ENCODE measurements around the gene CTNNAL1. TPM values are rescaled to one million over a fixed set of nuclear protein-coding genes. Genes with fewer than 3 reads are reported as not detected.
"Not testable (repeated sequence)": the region's sequence is repeated elsewhere in the genome, so short reads cannot be mapped to it uniquely, and the experiment has no call there.

The CTNNAL1 gene
- total RNA-seq, 1 donor from 2014 or later = 25.9 TPM

DNA sequence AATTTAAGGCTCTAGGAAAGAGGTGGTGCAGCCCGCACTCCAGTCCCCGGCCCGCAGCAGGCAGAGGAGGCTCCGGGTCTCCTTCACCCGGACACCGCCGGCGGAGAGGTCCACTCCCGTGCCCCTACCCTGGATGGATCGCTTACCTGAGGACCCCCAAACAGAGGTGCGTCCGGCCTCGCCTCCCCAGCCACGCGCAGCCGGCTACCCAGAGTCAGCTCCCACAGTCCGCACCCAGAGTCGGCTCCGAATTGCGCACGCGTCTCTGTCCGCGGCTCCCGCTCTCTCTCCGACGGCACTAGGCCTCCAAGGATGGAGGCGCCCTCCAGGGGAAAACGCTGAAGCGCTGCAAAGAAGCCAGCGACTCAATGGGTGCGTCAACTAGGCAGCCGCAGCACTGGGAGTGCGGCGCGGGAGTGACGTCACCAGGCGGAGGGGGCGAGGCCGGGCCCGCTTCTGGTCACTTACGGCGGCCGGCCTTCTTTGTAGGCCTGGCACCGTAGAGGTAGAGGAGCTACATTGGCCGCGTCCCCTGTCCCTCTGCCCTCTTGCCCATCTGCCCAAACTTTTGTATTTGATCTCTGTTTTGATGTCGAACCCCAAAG lies 79.5 kb downstream of the CTNNAL1 start, which contains the start of gene ELP1:
Gene ELP1, minus strand, starts transcription at position 407 of the 605 bp plus-strand sequence. CDS start 2,978 bp downstream, outside the sequence.
- peaks cover 34% of the 10 kb centered on the region for H3K4me1 Mint-ChIP-seq (ENCODE audit: low read depth)
- no peaks in the 10 kb centered on the region for H3K9me3 Mint-ChIP-seq (ENCODE audit: low read depth)
- TF ChIP-seq, protein P1, sequence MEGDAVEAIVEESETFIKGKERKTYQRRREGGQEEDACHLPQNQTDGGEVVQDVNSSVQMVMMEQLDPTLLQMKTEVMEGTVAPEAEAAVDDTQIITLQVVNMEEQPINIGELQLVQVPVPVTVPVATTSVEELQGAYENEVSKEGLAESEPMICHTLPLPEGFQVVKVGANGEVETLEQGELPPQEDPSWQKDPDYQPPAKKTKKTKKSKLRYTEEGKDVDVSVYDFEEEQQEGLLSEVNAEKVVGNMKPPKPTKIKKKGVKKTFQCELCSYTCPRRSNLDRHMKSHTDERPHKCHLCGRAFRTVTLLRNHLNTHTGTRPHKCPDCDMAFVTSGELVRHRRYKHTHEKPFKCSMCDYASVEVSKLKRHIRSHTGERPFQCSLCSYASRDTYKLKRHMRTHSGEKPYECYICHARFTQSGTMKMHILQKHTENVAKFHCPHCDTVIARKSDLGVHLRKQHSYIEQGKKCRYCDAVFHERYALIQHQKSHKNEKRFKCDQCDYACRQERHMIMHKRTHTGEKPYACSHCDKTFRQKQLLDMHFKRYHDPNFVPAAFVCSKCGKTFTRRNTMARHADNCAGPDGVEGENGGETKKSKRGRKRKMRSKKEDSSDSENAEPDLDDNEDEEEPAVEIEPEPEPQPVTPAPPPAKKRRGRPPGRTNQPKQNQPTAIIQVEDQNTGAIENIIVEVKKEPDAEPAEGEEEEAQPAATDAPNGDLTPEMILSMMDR (IDR thresholded peaks at IDR 0.05) = peak; percentile 68
- peak within 1 kb of the TSS; percentile 98 for H3K4me3 Mint-ChIP-seq (ENCODE audit: unreplicated experiment)
- peak within 1 kb of the TSS; percentile 98 for H3K27ac Mint-ChIP-seq (ENCODE audit: unreplicated experiment)
- DNase-seq (ENCODE audit: low spot score) = peak; percentile 97
- peaks cover 6% of the 10 kb centered on the region for H3K36me3 Mint-ChIP-seq (ENCODE audit: low read depth)
- H3K27me3 Mint-ChIP-seq (ENCODE audit: low read depth) = no peaks in the 10 kb centered on the region

DNA sequence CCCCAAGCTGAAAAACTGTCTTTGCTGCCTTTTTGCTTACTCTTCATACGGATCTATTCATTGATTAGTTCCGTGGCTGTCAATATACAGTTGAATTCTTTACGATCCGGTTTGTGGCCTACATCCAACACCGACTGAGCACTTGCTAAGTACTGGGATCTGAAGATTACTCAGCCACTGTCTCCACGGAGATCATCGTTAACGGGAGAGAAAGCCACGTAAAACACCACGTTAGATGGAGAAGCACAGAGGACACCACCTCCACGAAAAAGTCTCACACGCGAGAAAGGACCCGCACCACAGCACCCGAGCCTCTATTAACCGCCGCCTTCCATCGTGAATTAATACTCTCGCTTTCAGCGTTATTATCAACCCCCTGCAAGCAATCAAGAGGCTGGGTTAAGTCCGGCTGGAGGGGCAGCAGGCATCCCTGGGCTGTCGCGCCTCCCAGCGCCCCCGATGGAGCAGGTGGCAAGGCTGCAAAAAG lies 80.0 kb downstream of the CTNNAL1 start:
- Mint-ChIP-seq H3K27me3 (ENCODE audit: low read depth) (no peaks in the 10 kb centered on the region), H3K4me3 (ENCODE audit: unreplicated experiment) (peak overlapping the region; percentile 98), H3K36me3 (ENCODE audit: low read depth) (peaks cover 9% of the 10 kb centered on the region), H3K4me1 (ENCODE audit: low read depth) (peaks cover 34% of the 10 kb centered on the region), H3K9me3 (ENCODE audit: low read depth) (no peaks in the 10 kb centered on the region), H3K27ac (ENCODE audit: unreplicated experiment) (peak overlapping the region; percentile 98)
- TF ChIP-seq, protein P1 (IDR thresholded peaks at IDR 0.05) = no peak
- DNase-seq (ENCODE audit: low spot score) = no peak

DNA sequence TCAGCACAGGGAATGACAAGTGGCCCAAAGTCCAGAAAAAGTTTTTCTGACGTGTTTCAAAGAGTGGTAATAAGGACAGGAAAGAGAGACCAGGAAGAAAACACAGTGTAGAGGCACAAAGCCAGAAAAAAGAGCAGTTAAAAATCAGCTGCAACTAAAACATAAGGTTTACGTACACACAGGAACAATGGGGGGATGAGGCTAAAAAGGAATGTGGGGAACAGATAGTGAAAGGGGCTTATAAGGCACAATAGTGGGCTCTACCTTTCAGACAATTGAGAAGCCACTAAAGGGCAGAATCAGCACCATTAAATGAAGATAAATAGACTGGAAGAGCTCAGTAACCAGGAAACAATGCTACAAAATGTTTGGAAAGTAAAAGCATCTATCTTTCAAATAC lies 84.9 kb downstream of the CTNNAL1 start:
- Mint-ChIP-seq H3K4me3 (ENCODE audit: unreplicated experiment) (no peak overlapping the region), H3K27ac (ENCODE audit: unreplicated experiment) (no peak overlapping the region), H3K9me3 (ENCODE audit: low read depth) (no peaks in the 10 kb centered on the region), H3K27me3 (ENCODE audit: low read depth) (no peaks in the 10 kb centered on the region), H3K4me1 (ENCODE audit: low read depth) (peaks cover 19% of the 10 kb centered on the region), H3K36me3 (ENCODE audit: low read depth) (peaks cover 36% of the 10 kb centered on the region)
- TF ChIP-seq, protein P1 (IDR thresholded peaks at IDR 0.05) = no peak
- DNase-seq (ENCODE audit: low spot score) = no peak

DNA sequence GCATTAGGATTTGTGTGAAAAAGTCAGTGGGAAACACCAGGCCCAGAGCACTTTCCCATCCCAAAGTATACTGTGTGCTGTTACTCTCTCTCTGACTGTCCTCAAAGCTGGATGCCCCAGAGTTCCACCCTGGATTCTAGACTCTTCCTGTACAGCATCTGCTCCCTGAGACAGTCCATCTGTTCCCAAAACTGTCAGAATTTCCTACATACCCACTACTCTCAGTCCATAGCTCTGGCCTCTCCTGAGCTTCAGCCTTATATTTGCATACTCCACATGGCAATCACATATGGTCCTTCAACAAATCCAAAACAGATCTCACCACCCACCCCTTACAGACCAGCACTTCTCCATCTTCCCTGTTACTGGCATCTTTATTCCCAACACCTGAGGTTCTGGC lies 88.8 kb downstream of the CTNNAL1 start:
- no peak overlapping the region for H3K27ac Mint-ChIP-seq (ENCODE audit: unreplicated experiment)
- H3K9me3 Mint-ChIP-seq (ENCODE audit: low read depth) = no peaks in the 10 kb centered on the region
- H3K27me3 Mint-ChIP-seq (ENCODE audit: low read depth) = no peaks in the 10 kb centered on the region
- no peaks in the 10 kb centered on the region for H3K4me1 Mint-ChIP-seq (ENCODE audit: low read depth)
- peaks cover 41% of the 10 kb centered on the region for H3K36me3 Mint-ChIP-seq (ENCODE audit: low read depth)
- no peak for DNase-seq (ENCODE audit: low spot score)
- no peak overlapping the region for H3K4me3 Mint-ChIP-seq (ENCODE audit: unreplicated experiment)
- TF ChIP-seq, protein P1 (IDR thresholded peaks at IDR 0.05) = no peak

DNA sequence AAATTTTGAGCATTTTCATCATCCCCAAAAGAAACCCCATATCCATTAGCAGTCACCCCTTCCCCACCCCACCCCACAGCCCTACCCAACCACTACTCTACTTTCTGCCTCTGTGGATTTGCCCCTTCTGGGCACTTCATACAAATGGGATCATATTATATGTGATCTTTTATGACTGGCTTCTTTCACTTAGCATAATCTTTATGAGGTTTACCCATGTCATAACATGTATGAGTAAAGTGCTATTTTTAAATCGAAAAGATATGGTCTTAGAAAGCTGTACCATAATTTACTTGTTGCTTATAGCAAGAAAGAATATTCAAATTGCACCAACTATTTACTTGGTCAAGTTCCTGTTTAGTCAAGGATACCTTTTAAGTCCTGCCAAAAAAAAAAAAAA lies 92.1 kb downstream of the CTNNAL1 start:
- DNase-seq (ENCODE audit: low spot score) = no peak
- no peaks in the 10 kb centered on the region for H3K9me3 Mint-ChIP-seq (ENCODE audit: low read depth)
- no peaks in the 10 kb centered on the region for H3K4me1 Mint-ChIP-seq (ENCODE audit: low read depth)
- H3K36me3 Mint-ChIP-seq (ENCODE audit: low read depth) = peaks cover 35% of the 10 kb centered on the region
- H3K4me3 Mint-ChIP-seq (ENCODE audit: unreplicated experiment) = no peak overlapping the region
- TF ChIP-seq, protein P1 (IDR thresholded peaks at IDR 0.05) = no peak
- H3K27ac Mint-ChIP-seq (ENCODE audit: unreplicated experiment) = no peak overlapping the region
- no peaks in the 10 kb centered on the region for H3K27me3 Mint-ChIP-seq (ENCODE audit: low read depth)

DNA sequence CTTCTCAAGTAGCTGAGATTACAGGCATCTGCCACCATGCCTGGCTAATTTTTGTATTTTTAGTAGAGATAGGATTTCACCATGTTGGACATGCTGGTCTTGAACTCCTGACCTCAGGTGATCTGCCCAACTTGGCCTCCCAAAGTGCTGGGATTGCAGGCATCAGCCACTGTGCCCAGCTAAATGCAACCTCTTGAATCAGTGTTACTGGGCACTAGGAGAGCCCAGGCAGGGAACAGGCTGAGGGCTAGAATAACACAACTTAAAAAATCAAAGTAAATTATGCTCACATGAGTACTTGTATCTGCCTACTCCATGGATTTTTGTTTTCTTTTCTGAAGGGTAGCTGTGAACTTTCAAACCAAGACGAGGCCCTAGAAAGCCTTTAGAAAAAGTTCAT lies 92.9 kb downstream of the CTNNAL1 start:
- not testable (repeated sequence) for H3K27me3 Mint-ChIP-seq (ENCODE audit: low read depth); DNase-seq (ENCODE audit: low spot score); H3K4me1 Mint-ChIP-seq (ENCODE audit: low read depth); H3K9me3 Mint-ChIP-seq (ENCODE audit: low read depth); H3K27ac Mint-ChIP-seq (ENCODE audit: unreplicated experiment); H3K4me3 Mint-ChIP-seq (ENCODE audit: unreplicated experiment)
- H3K36me3 Mint-ChIP-seq (ENCODE audit: low read depth) = peaks cover 36% of the 10 kb centered on the region

Measured in chondrocyte (in vitro differentiated cells).